ENCODE results near the gene LMF2. TPM values are rescaled to one million over a fixed set of nuclear protein-coding genes. Genes with fewer than 3 reads are reported as not detected.
"Not testable (repeated sequence)": the region's sequence is repeated elsewhere in the genome, so short reads cannot be mapped to it uniquely, and the experiment has no call there.

The LMF2 gene
- total RNA-seq, 2 experiments from 2014 or later = 119 to 132 TPM

DNA sequence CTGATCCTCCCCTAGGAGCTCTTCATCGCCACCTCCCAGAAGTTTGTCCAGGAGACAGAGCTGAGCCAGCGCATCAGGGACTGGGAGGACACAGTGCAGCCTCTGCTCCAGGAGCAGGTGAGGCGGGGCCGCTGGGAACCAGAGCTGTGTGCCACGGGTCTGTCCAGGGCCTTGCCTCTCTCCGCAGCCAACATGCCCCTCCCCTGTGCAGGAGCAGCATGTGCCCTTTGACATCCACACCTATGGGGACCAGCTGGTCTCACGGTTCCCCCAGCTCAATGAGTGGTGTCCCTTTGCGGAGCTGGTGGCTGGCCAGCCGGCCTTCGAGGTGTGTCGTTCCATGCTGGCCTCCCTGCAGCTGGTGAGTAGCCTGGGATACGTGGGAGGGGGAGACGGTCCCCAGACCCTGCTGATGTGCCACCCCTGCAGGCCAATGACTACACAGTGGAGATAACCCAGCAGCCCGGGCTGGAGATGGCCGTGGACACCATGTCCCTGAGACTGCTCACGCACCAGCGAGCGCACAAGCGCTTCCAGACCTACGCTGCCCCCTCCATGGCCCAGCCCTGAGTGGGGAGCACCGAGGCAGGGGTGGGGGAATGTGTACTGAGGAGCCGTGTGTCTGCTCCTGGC lies 15.4 kb upstream of the LMF2 start:
- no peak for DNase-seq

DNA sequence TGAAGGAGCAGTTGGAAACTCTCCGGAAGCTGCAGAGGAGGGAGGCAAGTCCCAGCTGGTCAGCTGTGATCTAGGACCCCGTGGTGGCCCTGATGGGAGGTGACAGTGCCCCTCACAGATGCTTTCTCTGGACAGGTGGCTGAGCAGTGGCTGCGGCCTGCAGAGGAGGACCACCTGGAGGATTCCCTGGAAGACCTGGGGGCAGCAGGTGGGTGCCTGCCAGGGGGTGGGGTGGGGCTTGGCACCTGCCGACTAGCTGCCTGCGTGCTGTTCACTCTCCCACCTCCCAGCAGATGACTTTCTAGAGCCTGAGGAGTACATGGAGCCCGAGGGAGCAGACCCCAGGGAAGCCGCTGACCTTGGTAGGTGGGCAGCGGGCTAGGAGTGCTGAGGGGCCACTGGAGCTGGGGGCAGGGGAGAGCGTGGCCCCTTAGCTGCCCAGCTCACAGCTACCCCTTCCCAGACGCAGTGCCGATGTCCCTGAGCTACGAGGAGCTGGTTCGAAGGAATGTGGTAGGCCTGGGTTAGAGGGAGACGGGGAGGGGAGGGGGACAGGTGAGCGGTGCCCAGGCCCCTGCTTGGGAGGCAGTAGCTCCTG lies 14.8 kb upstream of the LMF2 start:
- ATAC-seq (no peak), DNase-seq (no peak)
- Mint-ChIP-seq H3K27ac (no peak overlapping the region), H3K27me3 (ENCODE audit: low read depth) (no peaks in the 10 kb centered on the region), H3K9me3 (ENCODE audit: insufficient read depth) (no peaks in the 10 kb centered on the region), H3K36me3 (ENCODE audit: low read depth) (peaks cover 43% of the 10 kb centered on the region), H3K4me1 (ENCODE audit: low read depth) (peaks cover 24% of the 10 kb centered on the region), H3K4me3 (no peak overlapping the region)
- ChIA-PET CTCF (interaction anchor here (1.3 kb wide), 1 partner anchor 41 kb away, joined by 4 read pairs; the partner anchor contains the start of gene SYCE3), POLR2A (interaction anchor here (0.7 to 1.7 kb wide), 5 partner anchors 12 to 99 kb away, joined by 3 to 14 read pairs (median 4); partner anchors contain the start of genes LMF2 and NCAPH2)

More for the DNA sequence above, 15.4 kb upstream of the LMF2 start:
- no peaks in the 10 kb centered on the region for H3K9me3 Mint-ChIP-seq (ENCODE audit: insufficient read depth)
- peaks cover 30% of the 10 kb centered on the region for H3K4me1 Mint-ChIP-seq (ENCODE audit: low read depth)
- H3K27ac Mint-ChIP-seq = peak overlapping the region; percentile 68
- POLR2A ChIA-PET = interaction anchor here (0.7 to 1.7 kb wide), 5 partner anchors 13 to 98 kb away, joined by 3 to 14 read pairs (median 4); partner anchors contain the start of genes LMF2 and NCAPH2
- no peak for ATAC-seq
- no peaks in the 10 kb centered on the region for H3K27me3 Mint-ChIP-seq (ENCODE audit: low read depth)
- peaks cover 45% of the 10 kb centered on the region for H3K36me3 Mint-ChIP-seq (ENCODE audit: low read depth)
- CTCF ChIA-PET = interaction anchor here (1.3 to 6.2 kb wide), 2 partner anchors 14 to 40 kb away, joined by 4 to 55 read pairs; partner anchors contain the start of genes LMF2, NCAPH2 and SYCE3
- peak overlapping the region; percentile 36 for H3K4me3 Mint-ChIP-seq

DNA sequence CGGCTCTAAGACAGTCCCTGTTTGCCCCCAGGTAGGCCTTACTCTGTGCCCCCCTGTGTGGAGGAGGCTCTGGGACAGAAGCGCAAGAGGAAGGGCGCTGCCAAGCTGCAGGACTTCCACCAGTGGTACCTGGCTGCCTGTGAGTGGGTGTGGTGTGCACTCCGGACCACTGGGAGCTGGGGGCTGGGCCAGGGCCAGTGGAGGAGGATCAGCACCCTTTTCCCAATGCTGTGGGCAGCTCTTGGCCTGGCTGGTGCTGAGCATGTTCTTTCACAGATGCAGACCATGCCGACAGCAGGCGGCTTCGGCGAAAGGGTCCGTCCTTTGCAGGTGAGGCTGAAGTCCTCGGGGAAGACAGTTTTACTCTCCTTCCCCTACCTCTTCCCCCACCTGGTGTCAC lies 14.2 kb upstream of the LMF2 start:
- CTCF ChIA-PET = interaction anchor here (1.3 kb wide), 1 partner anchor 41 kb away, joined by 4 read pairs; the partner anchor contains the start of gene SYCE3
- H3K4me3 Mint-ChIP-seq = no peak overlapping the region
- DNase-seq = no peak

DNA sequence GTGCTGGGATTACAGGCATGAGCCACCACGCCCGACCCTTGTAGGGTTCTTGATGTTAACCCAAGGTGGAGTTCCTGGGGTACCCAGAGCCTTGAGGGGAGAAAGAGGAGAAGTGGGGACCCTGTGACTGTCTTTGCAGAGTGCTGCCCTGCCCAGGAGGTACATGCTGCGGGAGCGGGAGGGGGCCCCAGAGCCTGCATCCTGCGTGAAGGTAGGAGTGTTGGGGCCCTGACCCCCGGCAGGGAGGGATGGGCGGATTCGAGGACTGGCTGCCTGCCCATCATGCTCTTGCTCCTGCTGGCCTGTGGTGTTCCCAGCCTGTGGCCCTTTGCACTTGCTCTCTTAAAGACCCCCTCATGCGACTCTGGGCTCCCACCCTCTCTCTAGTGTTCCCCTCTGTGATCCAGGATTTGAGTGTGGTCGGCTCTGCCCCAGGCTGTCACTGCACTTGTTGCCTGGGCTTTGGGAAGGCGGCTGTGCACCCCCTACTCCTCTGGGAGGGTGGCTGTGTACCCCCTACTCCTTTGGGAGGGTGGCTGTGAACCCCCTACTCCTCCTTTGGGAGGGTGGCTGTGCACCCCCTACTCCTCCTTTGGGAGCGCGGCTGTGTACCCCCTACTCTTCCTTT lies 13.4 kb upstream of the LMF2 start:
- Mint-ChIP-seq H3K27me3 (ENCODE audit: low read depth) (no peaks in the 10 kb centered on the region), H3K4me3 (no peak overlapping the region), H3K36me3 (ENCODE audit: low read depth) (peaks cover 47% of the 10 kb centered on the region), H3K9me3 (ENCODE audit: insufficient read depth) (no peaks in the 10 kb centered on the region), H3K27ac (no peak overlapping the region), H3K4me1 (ENCODE audit: low read depth) (peaks cover 18% of the 10 kb centered on the region)
- DNase-seq (no peak), ATAC-seq (no peak)
- POLR2A ChIA-PET = no interaction called here
- CTCF ChIA-PET = no interaction called here

More for the DNA sequence above, 14.2 kb upstream of the LMF2 start:
- no peak for ATAC-seq
- H3K9me3 Mint-ChIP-seq (ENCODE audit: insufficient read depth) = no peaks in the 10 kb centered on the region
- peaks cover 18% of the 10 kb centered on the region for H3K4me1 Mint-ChIP-seq (ENCODE audit: low read depth)
- H3K36me3 Mint-ChIP-seq (ENCODE audit: low read depth) = peaks cover 40% of the 10 kb centered on the region
- H3K27ac Mint-ChIP-seq = no peak overlapping the region
- POLR2A ChIA-PET = interaction anchor here (1.6 to 1.7 kb wide), 2 partner anchors 12 to 13 kb away, joined by 4 to 14 read pairs; partner anchors contain the start of genes LMF2 and NCAPH2
- H3K27me3 Mint-ChIP-seq (ENCODE audit: low read depth) = no peaks in the 10 kb centered on the region

DNA sequence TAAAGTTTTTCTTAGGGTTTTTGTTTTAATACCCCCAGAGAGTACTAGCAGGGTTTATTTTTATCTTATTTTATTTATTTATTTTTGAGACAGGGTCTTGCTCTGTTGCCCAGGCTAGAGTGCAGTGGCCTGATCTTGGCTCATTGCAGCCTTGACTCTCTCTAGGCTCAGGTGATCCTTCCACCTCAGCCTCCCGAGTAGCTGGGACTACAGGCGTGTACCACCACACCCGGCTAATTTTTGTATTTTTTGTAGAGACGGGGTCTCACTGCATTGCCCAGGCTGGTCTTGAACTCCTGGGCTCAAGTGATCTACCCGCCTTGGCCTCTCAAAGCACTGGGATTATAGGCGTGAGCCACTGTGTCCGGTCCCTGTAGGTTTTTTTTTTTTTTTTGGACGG lies 12.7 kb upstream of the LMF2 start:
- CTCF ChIA-PET; H3K9me3 Mint-ChIP-seq (ENCODE audit: insufficient read depth): not testable (repeated sequence)
- POLR2A ChIA-PET = interaction anchor here (0.6 kb wide), 1 partner anchor 12 kb away, joined by 3 read pairs; the partner anchor contains the start of genes LMF2 and NCAPH2

DNA sequence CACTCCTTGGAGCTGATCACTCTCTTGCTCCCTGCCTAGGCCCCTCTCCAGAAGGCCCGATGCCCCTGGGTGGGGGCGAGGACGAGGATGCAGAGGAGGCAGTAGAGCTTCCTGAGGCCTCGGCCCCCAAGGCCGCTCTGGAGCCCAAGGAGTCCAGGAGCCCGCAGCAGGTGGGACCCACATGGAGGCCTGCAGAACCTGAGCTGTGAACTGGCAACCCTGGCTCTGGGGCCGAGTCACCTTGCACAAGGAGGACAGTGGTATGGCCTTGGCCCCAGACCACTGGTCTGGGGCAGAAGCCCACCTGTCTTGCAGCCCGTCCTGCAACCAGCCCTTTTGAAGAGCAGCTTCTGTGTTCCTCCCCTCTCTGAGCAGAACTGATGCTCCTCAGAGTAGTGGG lies 11.6 kb upstream of the LMF2 start:
- peaks cover 51% of the 10 kb centered on the region for H3K36me3 Mint-ChIP-seq (ENCODE audit: low read depth)
- POLR2A ChIA-PET = interaction anchor here (0.7 kb wide), 1 partner anchor 11 kb away, joined by 3 read pairs; the partner anchor contains the start of genes LMF2 and NCAPH2
- CTCF ChIA-PET = interaction anchor here (1.1 kb wide), 1 partner anchor 44 kb away, joined by 3 read pairs; no protein-coding TSS in a partner anchor
- no peak overlapping the region for H3K27ac Mint-ChIP-seq
- H3K4me3 Mint-ChIP-seq = no peak overlapping the region
- H3K27me3 Mint-ChIP-seq (ENCODE audit: low read depth) = no peaks in the 10 kb centered on the region
- peaks cover 20% of the 10 kb centered on the region for H3K4me1 Mint-ChIP-seq (ENCODE audit: low read depth)
- DNase-seq (no peak), ATAC-seq (no peak)
- H3K9me3 Mint-ChIP-seq (ENCODE audit: insufficient read depth) = no peaks in the 10 kb centered on the region

More for the DNA sequence above, 12.7 kb upstream of the LMF2 start:
- not testable (repeated sequence) for H3K27me3 Mint-ChIP-seq (ENCODE audit: low read depth); H3K27ac Mint-ChIP-seq; ATAC-seq; H3K4me3 Mint-ChIP-seq; DNase-seq
- peaks cover 22% of the 10 kb centered on the region for H3K4me1 Mint-ChIP-seq (ENCODE audit: low read depth)
- peaks cover 50% of the 10 kb centered on the region for H3K36me3 Mint-ChIP-seq (ENCODE audit: low read depth)

DNA sequence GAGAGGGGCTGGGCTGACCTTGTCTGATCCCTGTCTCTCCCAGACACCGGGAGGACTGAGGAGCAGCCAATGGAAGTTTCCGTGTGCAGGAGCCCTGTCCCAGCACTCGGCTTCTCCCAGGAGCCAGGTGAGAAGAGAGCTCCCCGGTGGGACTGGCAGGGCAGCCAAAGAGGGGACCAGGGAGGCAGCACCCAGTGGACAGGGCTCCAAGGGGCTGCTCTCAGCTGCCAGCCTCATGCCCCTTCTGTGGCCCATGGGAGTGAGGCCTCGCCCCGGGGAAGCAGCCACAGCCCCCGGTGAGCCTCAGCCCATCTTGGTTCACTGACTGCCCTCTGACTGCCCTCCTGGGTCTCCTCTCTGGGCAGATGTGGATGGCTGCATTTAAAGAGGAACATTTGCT lies 11.1 kb upstream of the LMF2 start:
- peaks cover 20% of the 10 kb centered on the region for H3K4me1 Mint-ChIP-seq (ENCODE audit: low read depth)
- DNase-seq (no peak), ATAC-seq (no peak)
- H3K9me3 Mint-ChIP-seq (ENCODE audit: insufficient read depth) = no peaks in the 10 kb centered on the region
- CTCF ChIA-PET = interaction anchor here (1.1 kb wide), 1 partner anchor 45 kb away, joined by 3 read pairs; no protein-coding TSS in a partner anchor
- H3K27ac Mint-ChIP-seq = no peak overlapping the region
- H3K4me3 Mint-ChIP-seq = no peak overlapping the region
- POLR2A ChIA-PET = interaction anchor here (0.7 to 1.1 kb wide), 2 partner anchors 10 to 11 kb away, joined by 3 to 5 read pairs; partner anchors contain the start of genes LMF2 and NCAPH2
- H3K36me3 Mint-ChIP-seq (ENCODE audit: low read depth) = peaks cover 50% of the 10 kb centered on the region
- H3K27me3 Mint-ChIP-seq (ENCODE audit: low read depth) = no peaks in the 10 kb centered on the region

DNA sequence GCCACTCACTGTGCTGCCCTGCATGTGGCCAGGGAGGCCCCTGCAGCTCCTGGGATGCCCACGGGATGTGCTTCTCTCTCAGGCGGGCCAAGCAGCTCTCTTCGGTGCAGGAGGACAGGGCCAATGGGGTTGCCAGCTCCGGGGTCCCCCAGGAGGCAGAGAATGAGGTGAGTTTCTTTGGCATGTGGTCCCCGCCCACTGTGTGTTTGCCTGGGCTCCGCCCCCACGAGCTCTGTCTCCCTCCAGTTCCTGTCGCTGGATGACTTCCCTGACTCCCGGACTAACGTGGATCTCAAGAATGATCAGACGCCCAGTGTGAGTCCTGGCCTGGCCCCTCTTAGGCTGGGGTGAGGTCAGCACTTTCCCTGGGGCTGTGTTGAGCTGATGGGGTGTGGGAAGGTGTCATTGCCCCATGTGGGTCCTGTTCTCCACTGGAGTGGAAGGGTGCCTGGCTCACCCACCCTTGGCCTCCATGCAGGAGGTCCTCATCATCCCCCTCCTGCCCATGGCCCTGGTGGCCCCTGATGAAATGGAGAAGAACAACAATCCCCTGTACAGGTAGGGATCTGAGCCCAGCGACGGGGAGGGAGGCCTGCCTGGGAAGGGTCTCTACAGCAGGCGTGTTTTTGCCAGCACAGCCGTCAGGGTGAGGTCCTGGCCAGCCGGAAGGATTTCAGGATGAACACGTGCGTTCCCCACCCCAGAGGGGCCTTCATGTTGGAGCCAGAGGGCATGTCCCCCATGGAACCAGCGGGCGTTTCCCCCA lies 10.2 kb upstream of the LMF2 start:
- no peak overlapping the region for H3K4me3 Mint-ChIP-seq
- H3K27ac Mint-ChIP-seq = no peak overlapping the region
- DNase-seq (no peak), ATAC-seq (no peak)
- ChIA-PET CTCF (interaction anchor here (1.2 to 1.5 kb wide), 2 partner anchors 9 to 45 kb away, joined by 3 read pairs; partner anchors contain the start of gene SYCE3), POLR2A (interaction anchor here (0.6 to 1.3 kb wide), 4 partner anchors 8 to 10 kb away, joined by 4 to 5 read pairs (median 4); partner anchors contain the start of genes LMF2 and NCAPH2)
- no peaks in the 10 kb centered on the region for H3K27me3 Mint-ChIP-seq (ENCODE audit: low read depth)
- H3K36me3 Mint-ChIP-seq (ENCODE audit: low read depth) = peaks cover 45% of the 10 kb centered on the region
- H3K4me1 Mint-ChIP-seq (ENCODE audit: low read depth) = peaks cover 15% of the 10 kb centered on the region
- no peaks in the 10 kb centered on the region for H3K9me3 Mint-ChIP-seq (ENCODE audit: insufficient read depth)

DNA sequence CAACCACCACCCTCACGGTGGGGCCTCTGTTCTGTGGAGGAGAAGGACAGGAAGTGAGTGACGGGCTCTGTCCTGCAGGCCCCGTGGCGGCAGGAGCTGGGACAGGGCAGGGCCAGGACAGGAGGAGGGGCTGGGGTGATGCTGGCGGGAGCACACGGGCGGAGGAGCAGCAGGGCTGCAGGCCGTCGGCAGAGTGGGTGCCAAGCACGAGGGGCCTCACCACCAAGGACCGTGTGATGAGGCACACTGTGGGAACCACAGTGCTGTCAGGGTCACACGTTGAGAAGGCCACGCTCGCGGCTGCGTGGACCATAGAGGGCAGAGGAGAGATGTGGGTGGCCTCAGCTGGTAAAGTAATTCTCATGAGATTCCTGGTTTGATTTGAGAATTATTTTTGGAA lies 9.4 kb upstream of the LMF2 start:
- Mint-ChIP-seq H3K4me3 (no peak overlapping the region), H3K27ac (no peak overlapping the region), H3K27me3 (ENCODE audit: low read depth) (no peaks in the 10 kb centered on the region), H3K9me3 (ENCODE audit: insufficient read depth) (no peaks in the 10 kb centered on the region), H3K36me3 (ENCODE audit: low read depth) (peaks cover 52% of the 10 kb centered on the region), H3K4me1 (ENCODE audit: low read depth) (peaks cover 23% of the 10 kb centered on the region)
- ChIA-PET CTCF (interaction anchor here (1.2 to 1.5 kb wide), 2 partner anchors 8 to 46 kb away, joined by 3 read pairs; partner anchors contain the start of gene SYCE3), POLR2A (interaction anchor here (1.3 to 3.3 kb wide), 2 partner anchors 8 to 9 kb away, joined by 4 to 26 read pairs; partner anchors contain the start of gene SCO2)
- ATAC-seq (no peak), DNase-seq (no peak)

DNA sequence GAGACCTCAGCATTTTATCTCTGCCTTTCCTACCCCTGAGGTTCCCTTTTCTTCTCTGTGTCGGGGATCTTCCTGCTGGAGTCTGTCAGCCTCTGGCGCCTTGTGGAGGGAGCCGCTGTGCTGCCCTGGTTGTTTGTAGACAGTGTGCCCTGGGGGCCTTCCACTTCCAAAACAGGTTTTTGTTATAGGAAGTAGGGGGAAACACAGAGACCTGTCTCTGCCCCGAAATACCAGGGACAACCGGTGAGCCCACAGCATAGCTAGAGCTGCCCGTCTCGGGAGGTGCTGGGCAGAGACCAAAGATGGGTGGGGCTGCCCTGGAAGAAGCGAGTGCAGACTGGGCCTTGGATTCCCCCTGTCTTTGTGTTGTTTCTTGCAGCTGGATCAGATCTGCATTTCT lies 8.6 kb upstream of the LMF2 start:
- no peaks in the 10 kb centered on the region for H3K27me3 Mint-ChIP-seq (ENCODE audit: low read depth)

More for the DNA sequence above, 8.6 kb upstream of the LMF2 start:
- Mint-ChIP-seq H3K27ac (no peak overlapping the region), H3K9me3 (ENCODE audit: insufficient read depth) (no peaks in the 10 kb centered on the region), H3K4me1 (ENCODE audit: low read depth) (peaks cover 23% of the 10 kb centered on the region), H3K4me3 (no peak overlapping the region), H3K36me3 (ENCODE audit: low read depth) (peaks cover 52% of the 10 kb centered on the region)
- no peak for ATAC-seq
- ChIA-PET POLR2A (interaction anchor here (3.3 kb wide), 1 partner anchor 9 kb away, joined by 26 read pairs; the partner anchor contains the start of gene SCO2), CTCF (interaction anchor here (1.4 kb wide), 1 partner anchor 10 kb away, joined by 6 read pairs; the partner anchor contains the start of gene SCO2)
- DNase-seq = no peak
